Measurements from ENCODE around the gene MAB21L4. TPM values are rescaled to one million over a fixed set of nuclear protein-coding genes. Genes with fewer than 3 reads are reported as not detected.

MAB21L4 gene
- total RNA-seq, 1 donor from 2014 or later: not detected

- TF ChIP-seq CTCF (IDR thresholded peaks at IDR 0.05): no peak
- Mint-ChIP-seq H3K27me3 (ENCODE audit: unreplicated experiment) (peaks cover 16% of the 10 kb centered on the region), H3K4me1 (ENCODE audit: unreplicated experiment) (peaks cover 5% of the 10 kb centered on the region), H3K27ac (ENCODE audit: unreplicated experiment) (no peak overlapping the region), H3K9me3 (ENCODE audit: unreplicated experiment) (peaks cover 5% of the 10 kb centered on the region), H3K36me3 (ENCODE audit: unreplicated experiment) (peaks cover 3% of the 10 kb centered on the region), H3K4me3 (ENCODE audit: unreplicated experiment) (no peak overlapping the region)
- DNase-seq (ENCODE audit: extremely low spot score, unreplicated experiment): peak; percentile 83
Observed at GRCh38 chr2:240925191-240925567, 29.2 kb upstream of the MAB21L4 start.

GRCh38 chr2:240922982-240923537 is 27.1 kb upstream of the MAB21L4 start:
- no peak for DNase-seq (ENCODE audit: extremely low spot score, unreplicated experiment)
- peaks cover 2% of the 10 kb centered on the region for H3K36me3 Mint-ChIP-seq (ENCODE audit: unreplicated experiment)
- peaks cover 6% of the 10 kb centered on the region for H3K27me3 Mint-ChIP-seq (ENCODE audit: unreplicated experiment)

GRCh38 chr2:240922245-240922981 is 26.5 kb upstream of the MAB21L4 start:
- Mint-ChIP-seq H3K4me1 (ENCODE audit: unreplicated experiment) (peaks cover 5% of the 10 kb centered on the region), H3K4me3 (ENCODE audit: unreplicated experiment) (no peak overlapping the region), H3K27me3 (ENCODE audit: unreplicated experiment) (peaks cover 4% of the 10 kb centered on the region), H3K27ac (ENCODE audit: unreplicated experiment) (no peak overlapping the region), H3K36me3 (ENCODE audit: unreplicated experiment) (no peaks in the 10 kb centered on the region), H3K9me3 (ENCODE audit: unreplicated experiment) (no peaks in the 10 kb centered on the region)
- peak; percentile 73 for DNase-seq (ENCODE audit: extremely low spot score, unreplicated experiment)
- TF ChIP-seq CTCF (IDR thresholded peaks at IDR 0.05): no peak

More at GRCh38 chr2:240922982-240923537, 27.1 kb upstream of the MAB21L4 start:
- no peak for TF ChIP-seq CTCF (IDR thresholded peaks at IDR 0.05)
- Mint-ChIP-seq H3K4me3 (ENCODE audit: unreplicated experiment) (no peak overlapping the region), H3K9me3 (ENCODE audit: unreplicated experiment) (peaks cover 2% of the 10 kb centered on the region), H3K4me1 (ENCODE audit: unreplicated experiment) (peaks cover 5% of the 10 kb centered on the region), H3K27ac (ENCODE audit: unreplicated experiment) (no peak overlapping the region)

- H3K36me3 Mint-ChIP-seq (ENCODE audit: unreplicated experiment): no peaks in the 10 kb centered on the region
- peaks cover under 1% of the 10 kb centered on the region for H3K27me3 Mint-ChIP-seq (ENCODE audit: unreplicated experiment)
- H3K4me1 Mint-ChIP-seq (ENCODE audit: unreplicated experiment): peaks cover 5% of the 10 kb centered on the region
- peak; percentile 78 for DNase-seq (ENCODE audit: extremely low spot score, unreplicated experiment)
- no peaks in the 10 kb centered on the region for H3K9me3 Mint-ChIP-seq (ENCODE audit: unreplicated experiment)
- TF ChIP-seq CTCF (IDR thresholded peaks at IDR 0.05): no peak
- no peak overlapping the region for H3K27ac Mint-ChIP-seq (ENCODE audit: unreplicated experiment)
- H3K4me3 Mint-ChIP-seq (ENCODE audit: unreplicated experiment): no peak overlapping the region
Observed at GRCh38 chr2:240921995-240922244, 26.0 kb upstream of the MAB21L4 start.

- Mint-ChIP-seq H3K36me3 (ENCODE audit: unreplicated experiment) (no peaks in the 10 kb centered on the region), H3K4me1 (ENCODE audit: unreplicated experiment) (peaks cover 5% of the 10 kb centered on the region), H3K9me3 (ENCODE audit: unreplicated experiment) (no peaks in the 10 kb centered on the region), H3K27ac (ENCODE audit: unreplicated experiment) (no peak overlapping the region), H3K4me3 (ENCODE audit: unreplicated experiment) (no peak overlapping the region), H3K27me3 (ENCODE audit: unreplicated experiment) (no peaks in the 10 kb centered on the region)
- TF ChIP-seq CTCF (IDR thresholded peaks at IDR 0.05): no peak
- peak; percentile 85 for DNase-seq (ENCODE audit: extremely low spot score, unreplicated experiment)
Observed at GRCh38 chr2:240921311-240921994, 25.5 kb upstream of the MAB21L4 start.

Measured in osteocyte (in vitro differentiated cells).